Naive B cell (primary cell): ENCODE data around the gene NINL. TPM values are rescaled to one million over a fixed set of nuclear protein-coding genes. Genes with fewer than 3 reads are reported as not detected.
"Not testable (repeated sequence)": the region's sequence is repeated elsewhere in the genome, so short reads cannot be mapped to it uniquely, and the experiment has no call there.

Experiments used
- ATAC-seq, 2 donors: fragments of 150-1000 bp; cut with Tn5 transposase; 2 replicates each; pipeline ENCODE4 v1.10.0; 2021; ENCODE audit warnings: low read depth in 2 of 2, mild to moderate bottlenecking in 2 of 2, moderate library complexity in 2 of 2
- DNase-seq: peaks from one replicate; pipeline ENCODE4 v3.0.0; 2022
- H3K27ac Mint-ChIP-seq, 6 donors: one replicate each; pipeline ENCODE4 v1.8.0; 2020 to 2022; ENCODE audit warnings: mild to moderate bottlenecking in 6 of 6, mixed read lengths in 6 of 6, moderate library complexity in 5 of 6, inconsistent platforms in 2 of 6
- H3K27me3 Mint-ChIP-seq, 3 donors: one replicate each; pipeline ENCODE4 v1.8.0; 2021 to 2022; ENCODE audit warnings: mixed read lengths in 3 of 3, mild to moderate bottlenecking in 1 of 3
- H3K36me3 Mint-ChIP-seq, 2 donors: one replicate each; pipeline ENCODE4 v1.8.0; 2020 to 2022; ENCODE audit warnings: mixed read lengths in 2 of 2, inconsistent platforms in 1 of 2, mild to moderate bottlenecking in 1 of 2
- H3K4me1 Mint-ChIP-seq, 3 donors: one replicate each; pipeline ENCODE4 v1.8.0; 2020 to 2022; ENCODE audit warnings: mixed read lengths in 3 of 3, inconsistent platforms in 1 of 3, mild to moderate bottlenecking in 1 of 3, moderate library complexity in 1 of 3
- H3K4me3 Mint-ChIP-seq, 8 donors: one replicate each; pipeline ENCODE4 v1.8.0; 2020 to 2022; ENCODE audit warnings: mild to moderate bottlenecking in 8 of 8, mixed read lengths in 8 of 8, moderate library complexity in 8 of 8, inconsistent platforms in 2 of 8
- H3K9me3 Mint-ChIP-seq, 7 donors: one replicate each; pipeline ENCODE4 v1.8.0; 2020 to 2022; ENCODE audit warnings: mixed read lengths in 7 of 7, mild to moderate bottlenecking in 5 of 7, inconsistent platforms in 2 of 7, moderate library complexity in 1 of 7
- polyA plus RNA-seq, 6 donors: library from polyadenylated mRNA; unstranded; fragments of 300-500 nt; fragmentation: Illumina TruSeq; gene quantifications; one replicate each; pipeline ENCODE4 v1.2.3, GENCODE V29; 2021; ENCODE audit warnings: low read depth in 6 of 6

The NINL gene
- polyA plus RNA-seq, 6 donors from 2014 or later, result 0.08 to 0.65 (median 0.38) TPM; not detected in 2

GRCh38 chr20:25563362-25563761, 22.0 kb downstream of the NINL start:
- Mint-ChIP-seq H3K4me1 (no peaks in the 10 kb centered on the region), H3K4me3 (no peak overlapping the region), H3K36me3 (no peaks in the 10 kb centered on the region), H3K9me3 (peaks cover 0 to 13% (median 5%) of the 10 kb centered on the region in 7 donors), H3K27ac (no peak overlapping the region), H3K27me3 (peaks cover 0 to 14% (median 0%) of the 10 kb centered on the region in 3 donors)
- ATAC-seq (no peak), DNase-seq (no peak)

- H3K4me3 Mint-ChIP-seq, H3K36me3 Mint-ChIP-seq, DNase-seq, ATAC-seq, H3K4me1 Mint-ChIP-seq, H3K27ac Mint-ChIP-seq: not testable (repeated sequence)
- Mint-ChIP-seq H3K9me3 (peaks cover 0 to 13% (median 5%) of the 10 kb centered on the region in 7 donors), H3K27me3 (peaks cover 0 to 14% (median 0%) of the 10 kb centered on the region in 3 donors)
These were observed 23.6 kb downstream of the NINL start for GRCh38 chr20:25561771-25562170.

GRCh38 chr20:25553819-25554296, 31.5 kb downstream of the NINL start:
- H3K4me3 Mint-ChIP-seq, result no peak overlapping the region
- H3K9me3 Mint-ChIP-seq, result no peaks in the 10 kb centered on the region
- H3K36me3 Mint-ChIP-seq, result no peaks in the 10 kb centered on the region
- H3K27ac Mint-ChIP-seq, result no peak overlapping the region
- H3K4me1 Mint-ChIP-seq, result no peaks in the 10 kb centered on the region
- no peak for ATAC-seq
- peaks cover 0 to 13% (median 6%) of the 10 kb centered on the region in 3 donors for H3K27me3 Mint-ChIP-seq
- DNase-seq, result no peak

GRCh38 chr20:25552977-25553376, 32.4 kb downstream of the NINL start:
- DNase-seq (no peak), ATAC-seq (no peak)
- H3K9me3 Mint-ChIP-seq, result no peaks in the 10 kb centered on the region
- H3K27ac Mint-ChIP-seq, result no peak overlapping the region
- H3K27me3 Mint-ChIP-seq, result peaks cover 0 to 13% (median 6%) of the 10 kb centered on the region in 3 donors
- H3K36me3 Mint-ChIP-seq, result no peaks in the 10 kb centered on the region
- no peaks in the 10 kb centered on the region for H3K4me1 Mint-ChIP-seq
- no peak overlapping the region for H3K4me3 Mint-ChIP-seq

DNA sequence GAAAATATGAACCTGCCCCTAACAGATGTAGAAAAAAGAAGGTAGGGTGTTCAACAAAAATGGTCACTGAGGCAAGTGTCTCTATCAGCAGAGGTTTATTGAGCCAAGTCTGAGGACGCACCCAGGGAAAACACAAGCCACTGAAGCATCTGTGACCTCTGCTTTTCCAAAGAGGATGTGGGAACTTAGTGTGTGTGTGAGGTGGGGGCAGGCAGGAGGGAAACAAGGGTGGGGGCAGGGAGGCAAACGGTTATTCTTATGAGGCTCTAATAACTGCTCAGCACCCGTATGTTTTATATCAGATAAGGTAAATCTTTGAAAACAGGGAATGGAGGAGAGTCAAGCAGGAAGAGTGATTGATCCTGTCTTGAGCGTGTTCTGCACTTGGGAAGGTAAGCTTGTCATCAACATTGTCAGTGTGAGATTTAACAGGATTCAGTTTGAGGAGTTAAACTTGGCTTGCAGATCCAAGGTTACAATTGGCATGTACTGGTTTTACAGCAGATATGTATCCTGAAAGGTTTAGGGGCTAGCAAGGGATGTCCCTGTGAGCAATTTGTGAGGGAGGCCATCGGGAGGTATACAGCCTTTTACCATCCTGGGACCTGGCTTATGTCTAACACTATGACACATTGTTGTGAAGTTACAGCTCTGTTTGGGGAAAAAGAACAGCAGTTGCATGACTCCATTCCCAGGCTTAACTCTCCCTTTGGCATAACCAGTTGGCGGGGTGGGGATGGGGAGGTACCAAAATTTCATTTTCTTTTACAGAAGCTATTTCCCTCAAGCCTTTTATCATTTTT, 33.7 kb downstream of the NINL start:
- ATAC-seq (no peak), DNase-seq (no peak)
- Mint-ChIP-seq H3K27ac (peak overlapping the region in 1 of 6 donors; percentile 57), H3K36me3 (no peaks in the 10 kb centered on the region), H3K4me1 (no peaks in the 10 kb centered on the region), H3K9me3 (no peaks in the 10 kb centered on the region), H3K4me3 (no peak overlapping the region), H3K27me3 (peaks cover 0 to 13% (median 6%) of the 10 kb centered on the region in 3 donors)

- H3K9me3 Mint-ChIP-seq, H3K4me1 Mint-ChIP-seq, H3K4me3 Mint-ChIP-seq, H3K36me3 Mint-ChIP-seq, ATAC-seq, DNase-seq: not testable (repeated sequence)
- Mint-ChIP-seq H3K27ac (peak overlapping the region in 1 of 6 donors; percentile 88), H3K27me3 (peaks cover 0 to 13% (median 6%) of the 10 kb centered on the region in 3 donors)
These were observed 34.5 kb downstream of the NINL start for GRCh38 chr20:25550645-25551337.

- DNase-seq, result no peak
- Mint-ChIP-seq H3K27ac (peak overlapping the region in 2 of 6 donors; percentile 88 to 92), H3K27me3 (peaks cover 0 to 13% (median 6%) of the 10 kb centered on the region in 3 donors), H3K36me3 (no peaks in the 10 kb centered on the region), H3K9me3 (no peaks in the 10 kb centered on the region), H3K4me3 (no peak overlapping the region), H3K4me1 (no peaks in the 10 kb centered on the region)
- no peak for ATAC-seq
These were observed 35.4 kb downstream of the NINL start for GRCh38 chr20:25549843-25550477.

DNA sequence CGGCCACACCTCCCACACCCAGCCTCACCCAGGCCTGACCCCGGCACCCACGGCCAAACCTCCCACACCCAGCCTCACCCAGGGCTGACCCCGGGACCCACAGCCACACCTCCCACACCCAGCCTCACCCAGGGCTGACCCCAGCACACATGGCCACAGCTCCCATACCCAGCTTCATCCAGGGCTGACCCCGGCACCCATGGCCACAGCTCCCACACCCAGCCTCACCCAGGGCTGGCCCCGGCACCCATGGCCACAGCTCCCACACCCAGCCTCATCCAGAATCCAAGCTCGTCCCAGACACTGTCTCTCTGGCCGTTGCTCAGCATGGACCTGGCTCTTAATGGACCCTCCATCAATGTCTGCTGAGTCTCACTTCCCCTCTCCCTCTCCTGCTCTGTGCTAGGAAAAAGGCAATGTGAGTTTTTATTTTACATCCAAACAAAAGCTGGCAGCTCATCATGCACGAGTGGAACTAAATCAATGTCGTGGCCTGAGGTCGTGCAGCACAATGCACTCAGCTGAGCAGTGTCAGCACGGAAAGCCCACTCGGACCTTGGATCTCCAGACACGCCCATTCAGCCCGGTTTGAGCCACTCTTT, 36.1 kb downstream of the NINL start:
- peaks cover 0 to 13% (median 6%) of the 10 kb centered on the region in 3 donors for H3K27me3 Mint-ChIP-seq
- ATAC-seq, result no peak
- H3K36me3 Mint-ChIP-seq, result no peaks in the 10 kb centered on the region
- H3K27ac Mint-ChIP-seq, result no peak overlapping the region
- no peak overlapping the region for H3K4me3 Mint-ChIP-seq
- H3K9me3 Mint-ChIP-seq, result no peaks in the 10 kb centered on the region
- H3K4me1 Mint-ChIP-seq, result no peaks in the 10 kb centered on the region
- DNase-seq, result no peak

DNA sequence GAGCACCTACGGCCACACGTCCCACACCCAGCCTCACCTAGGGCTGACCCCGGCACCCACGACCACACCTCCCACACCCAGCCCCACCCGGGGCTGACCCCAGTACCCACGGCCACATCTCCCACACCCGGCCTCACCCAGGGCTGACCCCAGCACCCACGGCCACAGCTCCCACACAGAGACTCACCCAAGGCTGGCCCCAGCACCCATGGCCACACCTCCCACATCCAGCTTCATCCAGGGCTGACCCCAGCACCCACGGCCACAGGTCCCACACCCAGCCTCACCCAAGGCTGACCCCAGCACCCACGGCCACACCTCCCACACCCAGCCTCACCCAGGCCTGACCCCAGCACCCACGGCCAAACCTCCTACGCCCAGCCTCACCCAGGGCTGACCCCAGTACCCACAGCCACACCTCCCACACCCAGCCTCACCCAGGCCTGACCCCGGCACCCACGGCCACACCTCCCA, 36.7 kb downstream of the NINL start:
- H3K4me1 Mint-ChIP-seq, result no peaks in the 10 kb centered on the region
- DNase-seq, result no peak
- H3K4me3 Mint-ChIP-seq, result no peak overlapping the region
- no peak for ATAC-seq
- no peak overlapping the region for H3K27ac Mint-ChIP-seq
- no peaks in the 10 kb centered on the region for H3K36me3 Mint-ChIP-seq
- no peaks in the 10 kb centered on the region for H3K9me3 Mint-ChIP-seq
- peaks cover 0 to 13% (median 6%) of the 10 kb centered on the region in 3 donors for H3K27me3 Mint-ChIP-seq

DNA sequence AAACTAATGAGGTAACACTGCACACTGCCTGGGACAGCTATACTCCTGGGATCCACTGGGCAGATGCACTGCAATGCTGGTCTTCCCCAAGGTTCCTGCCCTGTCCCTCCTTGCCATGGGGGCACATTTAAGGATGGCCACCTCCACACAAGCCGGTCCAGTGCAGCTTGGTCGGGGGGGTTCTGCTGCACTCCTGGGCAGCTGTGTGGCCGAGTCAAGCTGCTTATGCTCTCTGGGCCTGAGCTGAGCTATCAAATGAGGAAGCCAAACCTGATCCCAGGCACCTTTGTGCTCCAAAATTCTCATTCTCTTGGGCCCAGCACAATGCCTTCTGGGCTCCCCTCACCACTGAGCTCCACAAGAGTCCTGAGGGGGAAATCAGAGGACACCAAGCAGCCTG, 37.3 kb downstream of the NINL start:
- no peak overlapping the region for H3K27ac Mint-ChIP-seq

DNA sequence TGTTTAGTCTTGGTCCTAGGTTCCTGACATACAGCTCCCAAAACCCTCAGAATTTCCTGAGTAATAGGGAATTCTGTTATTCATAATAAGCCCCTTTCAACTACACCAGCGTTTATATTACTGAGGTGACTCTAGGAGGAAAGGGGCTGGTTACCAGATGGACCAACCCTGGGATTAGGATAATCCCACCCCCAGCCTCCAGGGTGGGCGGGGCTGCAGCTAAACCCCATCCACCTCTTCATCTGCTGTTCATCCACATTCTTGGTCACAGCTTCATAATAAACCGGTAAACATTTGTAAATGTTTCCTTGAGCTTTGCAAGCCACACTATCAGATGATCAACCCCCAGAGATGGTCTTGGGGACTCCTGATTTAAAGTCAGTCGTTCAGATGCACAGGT, 38.3 kb downstream of the NINL start:
- peaks cover 0 to 13% (median 6%) of the 10 kb centered on the region in 3 donors for H3K27me3 Mint-ChIP-seq
- no peak overlapping the region for H3K27ac Mint-ChIP-seq
- no peak overlapping the region for H3K4me3 Mint-ChIP-seq
- H3K9me3 Mint-ChIP-seq, result no peaks in the 10 kb centered on the region
- H3K36me3 Mint-ChIP-seq, result no peaks in the 10 kb centered on the region
- ATAC-seq (no peak), DNase-seq (no peak)
- peaks cover 0 to 2% (median 0%) of the 10 kb centered on the region in 3 donors for H3K4me1 Mint-ChIP-seq

More for the DNA sequence above, 37.3 kb downstream of the NINL start:
- no peak for DNase-seq
- no peak for ATAC-seq
- peaks cover 0 to 13% (median 6%) of the 10 kb centered on the region in 3 donors for H3K27me3 Mint-ChIP-seq
- no peaks in the 10 kb centered on the region for H3K36me3 Mint-ChIP-seq
- H3K4me3 Mint-ChIP-seq, result no peak overlapping the region
- no peaks in the 10 kb centered on the region for H3K4me1 Mint-ChIP-seq
- no peaks in the 10 kb centered on the region for H3K9me3 Mint-ChIP-seq

DNA sequence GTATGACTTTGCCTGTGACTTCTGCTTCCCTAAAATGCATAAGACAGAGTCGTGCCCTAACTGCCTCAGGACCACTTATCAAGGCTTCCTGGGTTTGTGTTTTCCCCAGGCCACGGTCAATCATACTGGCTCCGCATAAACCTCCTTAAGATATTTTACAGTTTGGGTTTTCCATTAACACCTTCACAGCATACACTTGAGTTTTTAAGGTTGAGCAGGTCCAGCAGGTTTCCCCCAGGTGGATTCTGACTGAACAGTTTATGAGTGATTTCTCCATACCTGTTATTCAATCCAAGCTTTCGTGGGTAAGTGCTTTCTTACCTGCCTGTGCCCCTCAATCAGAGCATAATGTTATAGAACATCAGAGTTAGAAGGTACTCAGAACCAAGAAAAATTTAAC, 39.3 kb downstream of the NINL start:
- Mint-ChIP-seq H3K27me3 (peaks cover 0 to 13% (median 6%) of the 10 kb centered on the region in 3 donors), H3K4me1 (peaks cover 0 to 4% (median 2%) of the 10 kb centered on the region in 3 donors), H3K27ac (peak overlapping the region in 1 of 6 donors; percentile 63), H3K4me3 (no peak overlapping the region), H3K9me3 (no peaks in the 10 kb centered on the region), H3K36me3 (no peaks in the 10 kb centered on the region)
- ATAC-seq, result no peak
- DNase-seq, result no peak

- ATAC-seq, result no peak
- Mint-ChIP-seq H3K27me3 (peaks cover 0 to 10% (median 6%) of the 10 kb centered on the region in 3 donors), H3K27ac (peak overlapping the region in 1 of 6 donors; percentile 18), H3K9me3 (no peaks in the 10 kb centered on the region), H3K4me3 (peak overlapping the region in 1 of 8 donors; percentile 12), H3K36me3 (no peaks in the 10 kb centered on the region), H3K4me1 (peaks cover 0 to 4% (median 2%) of the 10 kb centered on the region in 3 donors)
- no peak for DNase-seq
These were observed 40.2 kb downstream of the NINL start for GRCh38 chr20:25545171-25545570.
